Daoy (cell line): ENCODE data around the gene IMPG1. TPM values are rescaled to one million over a fixed set of nuclear protein-coding genes. Genes with fewer than 3 reads are reported as not detected.

Experiments used
- DNase-seq: peaks from one replicate; pipeline ENCODE4 v3.0.0-alpha.2; 2015; ENCODE audit warnings: low read depth
- total RNA-seq: library from RNA; depleted of rRNA; stranded (reverse); fragments of >200 nt; shearing (Covaris generic); gene quantifications from 2 replicates; pipeline ENCODE4 v1.2.3, GENCODE V29; 2014

The IMPG1 gene
- total RNA-seq, 1 experiment from 2014 or later, result not detected

GRCh38 chr6:75893058-75893775 lies 179.2 kb downstream of the IMPG1 start:
- DNase-seq, result peak; percentile 49

- DNase-seq, result no peak
Measured at GRCh38 chr6:75892384-75892783, 180.1 kb downstream of the IMPG1 start.

- no peak for DNase-seq
Measured at GRCh38 chr6:75884822-75885221, 187.6 kb downstream of the IMPG1 start.

GRCh38 chr6:75882734-75883133 lies 189.7 kb downstream of the IMPG1 start:
- peak; percentile 28 for DNase-seq

GRCh38 chr6:75880305-75880704 lies 192.2 kb downstream of the IMPG1 start:
- no peak for DNase-seq

- DNase-seq, result no peak
Measured at GRCh38 chr6:75876152-75876551, 196.3 kb downstream of the IMPG1 start.

GRCh38 chr6:75874224-75874623 lies 198.2 kb downstream of the IMPG1 start:
- no peak for DNase-seq
